Endothelial cell of umbilical vein (primary cell): ENCODE data around the gene RFESD. TPM values are rescaled to one million over a fixed set of nuclear protein-coding genes. Genes with fewer than 3 reads are reported as not detected.

Experiments used
- BruUV-seq: library from RNA; stranded (reverse); fragments of 400-500 nt; replicated peaks from 2 replicates; lab custom pipeline; 2021; lab: Mats Ljungman, UMichigan
- CTCF ChIA-PET: fragments of 300-600, 350-600 bp; sonication (Branson Sonifier 250); formaldehyde crosslinking; loops from one replicate; lab custom pipeline; 2021; ENCODE audit warnings: antibody characterized with exemption, inconsistent platforms; lab: Charles Lee
- POLR2A ChIA-PET: fragments of 300-600, 350-600 bp; sonication (Branson Sonifier 250); formaldehyde crosslinking; loops from one replicate; lab custom pipeline; 2021; ENCODE audit warnings: antibody characterized with exemption, inconsistent platforms; lab: Charles Lee
- DNase-seq: peaks from one replicate; pipeline ENCODE4 v3.0.0-alpha.2; 2011; ENCODE audit warnings: low read depth, low spot score
- FAIRE-seq: peaks from 2 replicates; lab custom pipeline; 2011; peaks lifted over from hg19 to GRCh38; lab: Jason Lieb, UNC
- H2AFZ ChIP-seq: 2 replicates; pipeline ENCODE4 v1.6.0; 2012; ENCODE audit warnings: low read depth, low read length, control low read depth, inconsistent platforms
- H3K27ac ChIP-seq: 2 replicates; pipeline ENCODE4 v1.5.1; 2011; ENCODE audit warnings: low read depth, mild to moderate bottlenecking, control low read depth, low read length, moderate library complexity; ENCODE audit not compliant: insufficient read depth
- H3K27me3 ChIP-seq, 2 experiments: 2 replicates each; pipeline versions ENCODE4 v1.6.0 to v1.6.1; 2011; ENCODE audit warnings: low read length in 2 of 2, mixed read lengths in 1 of 2; ENCODE audit not compliant: control insufficient read depth in 2 of 2, insufficient read depth in 2 of 2
- H3K36me3 ChIP-seq, 2 experiments: 2 replicates in 1 of 2; 3 replicates in 1 of 2; pipeline ENCODE4 v1.5.1; 2011; ENCODE audit warnings: low read length in 2 of 2, mild to moderate bottlenecking in 1 of 2, moderate library complexity in 1 of 2; ENCODE audit not compliant: control insufficient read depth in 2 of 2, insufficient read depth in 2 of 2; ENCODE audit errors: extremely low read depth in 1 of 2
- H3K4me1 ChIP-seq: 3 replicates; pipeline ENCODE4 v1.5.1; 2011; ENCODE audit warnings: mild to moderate bottlenecking, low read length; ENCODE audit not compliant: control insufficient read depth, insufficient read depth; ENCODE audit errors: extremely low read depth
- H3K4me2 ChIP-seq: 2 replicates; pipeline ENCODE4 v1.6.1; 2011; ENCODE audit warnings: low read length, control low read depth, mixed read lengths; ENCODE audit not compliant: insufficient read depth
- H3K4me3 ChIP-seq, 3 experiments: fragments of 200-600 bp in 1 of 3; sonication (generic), shearing (Covaris generic) in 1 of 3; replicated peaks in 1 of 3; 2 replicates each; pipeline ENCODE4 v1.5.1; 2011 to 2016; ENCODE audit warnings: control low read depth in 3 of 3, low read length in 3 of 3, mild to moderate bottlenecking in 2 of 3, inconsistent platforms in 1 of 3, low read depth in 1 of 3, moderate library complexity in 1 of 3; ENCODE audit not compliant: insufficient read depth in 1 of 3
- H3K79me2 ChIP-seq: 2 replicates; pipeline ENCODE4 v1.6.0; 2012; ENCODE audit warnings: low read length, inconsistent platforms; ENCODE audit not compliant: control insufficient read depth, insufficient read depth
- H3K9ac ChIP-seq: replicated peaks from 2 replicates; pipeline ENCODE3; 2011; ENCODE audit warnings: low read length, control low read depth; ENCODE audit not compliant: insufficient read depth; ENCODE audit errors: extremely low read depth
- H3K9me1 ChIP-seq: replicated peaks from 3 replicates; pipeline ENCODE4 v1.6.0; 2011; ENCODE audit warnings: mild to moderate bottlenecking, low read length; ENCODE audit not compliant: control insufficient read depth, insufficient read depth; ENCODE audit errors: extremely low read depth
- H3K9me3 ChIP-seq: replicated peaks from 2 replicates; pipeline ENCODE4 v1.5.1; 2012; ENCODE audit warnings: low read length, inconsistent platforms; ENCODE audit not compliant: control insufficient read depth, insufficient read depth
- H4K20me1 ChIP-seq: replicated peaks from 2 replicates; pipeline ENCODE3; 2011; ENCODE audit warnings: mild to moderate bottlenecking, low read length; ENCODE audit not compliant: control insufficient read depth, insufficient read depth; ENCODE audit errors: extremely low read depth
- EZH2 ChIP-seq: IDR thresholded peaks from 2 replicates; pipeline ENCODE4 v1.6.1; 2012; ENCODE audit warnings: borderline replicate concordance, low read depth, mild to moderate bottlenecking, moderate library complexity, low read length, inconsistent platforms; ENCODE audit not compliant: severe bottlenecking
- FOS ChIP-seq: IDR thresholded peaks from 2 replicates; pipeline ENCODE4 v1.6.1; 2011; ENCODE audit warnings: mild to moderate bottlenecking, low read length, moderate library complexity, borderline replicate concordance; ENCODE audit not compliant: insufficient read depth
- GATA2 ChIP-seq: IDR thresholded peaks from 2 replicates; pipeline ENCODE4 v1.7.0; 2011; ENCODE audit warnings: low read depth, mild to moderate bottlenecking, moderate library complexity, mixed read lengths, low read length; ENCODE audit not compliant: insufficient read length, insufficient read depth
- JUN ChIP-seq: IDR thresholded peaks from 2 replicates; pipeline ENCODE4 v1.6.1; 2011; ENCODE audit warnings: borderline replicate concordance, low read depth; ENCODE audit not compliant: insufficient read length, insufficient read depth
- MYC ChIP-seq: IDR thresholded peaks from one replicate; pipeline ENCODE4 v1.6.1; 2011; ENCODE audit warnings: mild to moderate bottlenecking, low read depth, low read length
- POLR2A ChIP-seq: IDR thresholded peaks from 2 replicates; pipeline ENCODE4 v1.6.1; 2012; ENCODE audit warnings: low read depth, mild to moderate bottlenecking, control low read depth, low read length
- POLR2AphosphoS5 ChIP-seq: IDR thresholded peaks from 2 replicates; pipeline ENCODE4 v1.6.1; 2012; ENCODE audit warnings: low read depth, mild to moderate bottlenecking, control low read depth, low read length, moderate library complexity; ENCODE audit not compliant: insufficient read depth
- dilution Hi-C: fragments of 300-500 bp; cut with MboI; formaldehyde crosslinking; loops from one replicate; pipeline ENCODE4 v1.15.0; 2019; ENCODE audit warnings: low sequenced_read_pairs; ENCODE audit not compliant: extremely low pct_ligation_motif_present
- intact Hi-C: fragments of 100-400 bp; cut with micrococcal nuclease; formaldehyde crosslinking; loops from one replicate; pipeline ENCODE4 v1.10.0; 2022
- polyA plus RNA-seq, 4 experiments: library from polyadenylated mRNA; depleted of rRNA in 3 of 4; stranded (reverse) in 3 of 4; unstranded in 1 of 4; fragments of >200 nt; gene quantifications; 2 replicates each; pipeline versions ENCODE4 v1.2.1 to v1.2.3, GENCODE V29; 2011 to 2012; ENCODE audit warnings: missing spikeins in 1 of 4
- total RNA-seq: library from RNA; stranded (reverse); gene quantifications from 2 replicates; pipeline ENCODE4 v1.2.3, GENCODE V29; 2021
- TF ChIP-seq, protein P1 (sequence below): IDR thresholded peaks from 2 replicates; pipeline ENCODE4 v1.6.1; 2011; ENCODE audit not compliant: insufficient read depth, insufficient read length
- TF ChIP-seq, protein P2 (sequence below), 2 donors: IDR thresholded peaks; 1 replicate in 1 of 2; 2 replicates in 1 of 2; pipeline ENCODE4 v1.5.1; 2011; ENCODE audit warnings: low read length in 2 of 2, mild to moderate bottlenecking in 2 of 2, moderate library complexity in 2 of 2, control low read depth in 1 of 2, inconsistent platforms in 1 of 2, low read depth in 1 of 2; ENCODE audit not compliant: insufficient read depth in 1 of 2; ENCODE audit errors: extremely low read depth in 1 of 2

Gene RFESD
- total and polyA plus RNA-seq, 2 donors (not counting 3 experiments of a cell fraction or from before 2014, with no cell fraction given) = 0.88 to 2.0 TPM

DNA sequence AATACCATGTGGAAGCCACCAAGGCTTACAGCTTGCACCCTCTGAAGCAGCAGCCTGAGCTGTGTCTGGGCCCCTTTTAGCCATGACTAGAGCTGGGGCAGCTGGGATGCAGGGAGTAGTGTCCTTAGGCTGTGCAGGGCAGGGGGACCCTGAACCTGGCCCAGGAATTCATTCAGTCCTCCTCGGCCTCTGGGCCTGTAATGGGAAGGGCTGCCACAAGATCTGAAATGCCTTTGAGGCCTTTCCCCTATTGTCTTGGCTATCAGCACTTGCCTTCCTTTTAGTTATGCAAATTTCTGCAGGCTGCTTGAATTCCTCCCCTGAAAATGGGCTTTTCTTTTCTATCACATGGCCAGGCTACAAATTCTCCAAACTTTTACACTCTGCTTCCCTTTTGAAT, 17.6 kb upstream of the RFESD start:
- Histone ChIP-seq H3K36me3 (no peaks in the 10 kb centered on the region), H3K9ac (no peak overlapping the region), H3K79me2 (no peaks in the 10 kb centered on the region), H2AFZ (no peak overlapping the region), H3K9me1 (no peaks in the 10 kb centered on the region), H4K20me1 (no peaks in the 10 kb centered on the region), H3K4me1 (peaks cover 9% of the 10 kb centered on the region), H3K9me3 (no peaks in the 10 kb centered on the region), H3K27ac (no peak overlapping the region), H3K27me3 (no peaks in the 10 kb centered on the region), H3K4me3 (no peak overlapping the region), H3K4me2 (no peak overlapping the region)
- dilution Hi-C loops = loop anchor here (25.0 kb wide), 1 partner anchor 208 kb away; no protein-coding TSS in a partner anchor
- FAIRE-seq (no peak), DNase-seq (no peak)
- TF ChIP-seq, protein P1, sequence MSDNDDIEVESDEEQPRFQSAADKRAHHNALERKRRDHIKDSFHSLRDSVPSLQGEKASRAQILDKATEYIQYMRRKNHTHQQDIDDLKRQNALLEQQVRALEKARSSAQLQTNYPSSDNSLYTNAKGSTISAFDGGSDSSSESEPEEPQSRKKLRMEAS = no peak
- TF ChIP-seq POLR2A (no peak), EZH2 (no peak), FOS (no peak), JUN (no peak), POLR2AphosphoS5 (no peak)
- intact Hi-C loops = no loop called here
- CTCF ChIA-PET = no interaction called here
- no TSS peak for BruUV-seq
- POLR2A ChIA-PET = no interaction called here

DNA sequence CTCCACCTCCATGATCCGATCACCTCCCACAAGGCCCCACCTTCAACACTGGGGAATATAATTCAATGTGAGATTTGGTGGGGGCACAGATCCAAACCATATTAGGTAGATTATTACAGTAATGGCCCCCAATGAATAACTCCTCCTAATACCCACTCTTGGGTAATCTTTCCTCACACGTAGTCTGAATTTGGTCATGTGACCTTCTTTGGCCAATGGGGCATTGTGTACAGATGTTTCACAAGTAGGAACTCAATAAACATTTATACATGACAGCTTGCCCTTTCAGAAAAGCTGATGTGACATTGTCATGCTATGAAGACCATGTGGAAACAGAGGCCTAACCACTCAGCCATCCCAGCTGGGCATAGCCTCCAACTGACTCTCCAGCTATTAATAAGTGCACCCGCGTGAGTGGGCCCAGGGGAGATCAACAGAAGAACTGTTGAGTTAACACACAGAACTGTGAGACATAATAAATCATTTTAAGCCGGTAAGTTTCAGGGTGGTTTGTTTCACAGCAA, 16.1 kb upstream of the RFESD start:
- H3K4me2 ChIP-seq = no peak overlapping the region
- FAIRE-seq = no peak
- CTCF ChIA-PET = interaction anchor here (0.8 to 2.8 kb wide), 5 partner anchors 8 to 76 kb away, joined by 3 to 17 read pairs (median 5); partner anchors contain the start of genes ARSK, RFESD and SKIC3

More for the DNA sequence above, 16.1 kb upstream of the RFESD start:
- no peaks in the 10 kb centered on the region for H3K36me3 ChIP-seq
- no peaks in the 10 kb centered on the region for H3K9me1 ChIP-seq
- TF ChIP-seq MYC (no peak), POLR2A (no peak), EZH2 (no peak), POLR2AphosphoS5 (no peak), FOS (no peak), JUN (no peak), GATA2 (no peak)
- TF ChIP-seq, protein P2, sequence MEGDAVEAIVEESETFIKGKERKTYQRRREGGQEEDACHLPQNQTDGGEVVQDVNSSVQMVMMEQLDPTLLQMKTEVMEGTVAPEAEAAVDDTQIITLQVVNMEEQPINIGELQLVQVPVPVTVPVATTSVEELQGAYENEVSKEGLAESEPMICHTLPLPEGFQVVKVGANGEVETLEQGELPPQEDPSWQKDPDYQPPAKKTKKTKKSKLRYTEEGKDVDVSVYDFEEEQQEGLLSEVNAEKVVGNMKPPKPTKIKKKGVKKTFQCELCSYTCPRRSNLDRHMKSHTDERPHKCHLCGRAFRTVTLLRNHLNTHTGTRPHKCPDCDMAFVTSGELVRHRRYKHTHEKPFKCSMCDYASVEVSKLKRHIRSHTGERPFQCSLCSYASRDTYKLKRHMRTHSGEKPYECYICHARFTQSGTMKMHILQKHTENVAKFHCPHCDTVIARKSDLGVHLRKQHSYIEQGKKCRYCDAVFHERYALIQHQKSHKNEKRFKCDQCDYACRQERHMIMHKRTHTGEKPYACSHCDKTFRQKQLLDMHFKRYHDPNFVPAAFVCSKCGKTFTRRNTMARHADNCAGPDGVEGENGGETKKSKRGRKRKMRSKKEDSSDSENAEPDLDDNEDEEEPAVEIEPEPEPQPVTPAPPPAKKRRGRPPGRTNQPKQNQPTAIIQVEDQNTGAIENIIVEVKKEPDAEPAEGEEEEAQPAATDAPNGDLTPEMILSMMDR (IDR thresholded peaks at IDR 0.05; ENCODE audit: extremely low read depth in 1 of 2, insufficient read depth in 1 of 2, low read depth in 1 of 2, low read length in 2 of 2) = no peak
- TF ChIP-seq, protein P1 = no peak
- H3K9ac ChIP-seq = no peak overlapping the region
- H4K20me1 ChIP-seq = no peaks in the 10 kb centered on the region
- DNase-seq = no peak
- H2AFZ ChIP-seq = no peak overlapping the region
- no TSS peak for BruUV-seq
- H3K9me3 ChIP-seq = no peaks in the 10 kb centered on the region
- no peak overlapping the region for H3K4me3 ChIP-seq
- H3K79me2 ChIP-seq = no peaks in the 10 kb centered on the region
- intact Hi-C loops (no loop called here), dilution Hi-C loops (loop anchor here (25.0 kb wide), 1 partner anchor 207 kb away; no protein-coding TSS in a partner anchor)
- peaks cover 9% of the 10 kb centered on the region for H3K4me1 ChIP-seq
- POLR2A ChIA-PET = interaction anchor here (0.8 kb wide), 1 partner anchor 16 kb away, joined by 3 read pairs; the partner anchor contains the start of gene RFESD
- no peak overlapping the region for H3K27ac ChIP-seq
- no peaks in the 10 kb centered on the region for H3K27me3 ChIP-seq
